Raji (cell line): Measurements from ENCODE around the gene APOBEC3F.

ENCODE experiments used
- POLR2A ChIP-seq: IDR thresholded peaks from 2 replicates; pipeline ENCODE4 v1.6.1; 2011; ENCODE audit warnings: low read depth, low read length, control low read depth; ENCODE audit not compliant: insufficient read depth

The APOBEC3F gene

DNA sequence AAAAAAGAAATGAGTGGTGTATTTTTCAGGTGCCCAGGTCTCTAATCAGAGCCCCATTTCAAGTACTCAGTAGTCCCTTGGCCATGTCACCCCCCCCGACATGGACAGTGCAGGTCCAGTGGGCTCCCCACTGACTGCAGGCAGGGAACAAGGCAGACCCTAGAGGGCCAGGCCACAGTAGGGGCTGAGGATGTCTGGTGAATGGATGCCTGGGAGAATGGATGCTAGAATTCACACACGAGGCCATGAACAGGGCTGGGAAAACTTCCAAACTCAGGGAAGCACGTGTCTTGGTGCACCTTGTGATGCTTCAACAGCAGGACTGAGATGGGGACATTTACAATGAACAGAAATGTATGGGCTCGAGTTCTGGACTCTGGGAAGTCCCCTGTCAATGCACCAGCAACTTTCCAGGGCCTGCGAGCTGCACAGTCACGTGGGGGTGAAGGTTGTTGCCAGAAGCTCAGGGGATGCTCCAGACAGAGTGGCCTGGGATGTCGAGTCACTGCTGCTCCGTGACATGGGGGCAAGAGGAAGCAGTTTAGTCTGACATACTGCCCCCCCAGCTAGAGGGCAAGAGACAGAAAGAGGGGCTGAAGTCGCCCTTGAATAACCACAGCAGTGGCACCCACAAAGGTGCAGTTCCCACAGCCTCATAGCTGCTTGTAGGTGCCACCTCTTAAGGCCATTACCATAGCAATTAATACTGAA is 39.5 kb downstream of the APOBEC3F start:
- no peak for TF ChIP-seq POLR2A

DNA sequence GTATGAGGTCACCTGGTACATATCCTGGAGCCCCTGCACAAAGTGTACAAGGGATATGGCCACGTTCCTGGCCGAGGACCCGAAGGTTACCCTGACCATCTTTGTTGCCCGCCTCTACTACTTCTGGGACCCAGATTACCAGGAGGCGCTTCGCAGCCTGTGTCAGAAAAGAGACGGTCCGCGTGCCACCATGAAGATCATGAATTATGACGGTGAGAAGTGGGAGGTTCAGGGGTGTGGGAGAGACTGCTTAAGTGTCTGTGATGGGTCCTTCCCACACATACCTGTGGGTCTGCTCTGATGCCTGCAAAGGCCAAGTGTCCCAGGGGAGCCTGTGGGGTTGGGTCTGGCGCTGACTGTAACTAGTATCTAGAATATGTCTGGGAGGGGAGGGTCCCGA is 40.4 kb downstream of the APOBEC3F start:
- no peak for TF ChIP-seq POLR2A

DNA sequence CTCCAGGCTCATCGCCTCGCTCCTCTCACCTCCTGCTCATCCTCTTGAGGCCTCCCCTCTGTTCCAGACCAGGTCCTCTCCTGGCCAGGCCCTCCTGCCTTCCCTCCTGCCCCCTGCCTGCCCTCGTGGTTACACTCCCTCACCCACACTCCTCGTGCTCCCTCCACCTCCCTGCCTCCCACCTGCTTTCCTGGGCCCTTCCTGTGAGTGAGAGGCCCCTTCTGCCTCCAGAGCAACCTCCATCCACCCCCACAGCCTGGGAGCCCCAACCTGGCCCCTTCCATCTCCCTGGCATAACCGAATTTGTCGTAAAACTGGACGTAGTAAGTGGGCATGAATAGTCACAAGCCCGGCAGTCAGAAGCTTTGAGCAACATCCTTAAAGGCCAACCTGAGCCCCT is 40.9 kb downstream of the APOBEC3F start:
- TF ChIP-seq POLR2A, result no peak

DNA sequence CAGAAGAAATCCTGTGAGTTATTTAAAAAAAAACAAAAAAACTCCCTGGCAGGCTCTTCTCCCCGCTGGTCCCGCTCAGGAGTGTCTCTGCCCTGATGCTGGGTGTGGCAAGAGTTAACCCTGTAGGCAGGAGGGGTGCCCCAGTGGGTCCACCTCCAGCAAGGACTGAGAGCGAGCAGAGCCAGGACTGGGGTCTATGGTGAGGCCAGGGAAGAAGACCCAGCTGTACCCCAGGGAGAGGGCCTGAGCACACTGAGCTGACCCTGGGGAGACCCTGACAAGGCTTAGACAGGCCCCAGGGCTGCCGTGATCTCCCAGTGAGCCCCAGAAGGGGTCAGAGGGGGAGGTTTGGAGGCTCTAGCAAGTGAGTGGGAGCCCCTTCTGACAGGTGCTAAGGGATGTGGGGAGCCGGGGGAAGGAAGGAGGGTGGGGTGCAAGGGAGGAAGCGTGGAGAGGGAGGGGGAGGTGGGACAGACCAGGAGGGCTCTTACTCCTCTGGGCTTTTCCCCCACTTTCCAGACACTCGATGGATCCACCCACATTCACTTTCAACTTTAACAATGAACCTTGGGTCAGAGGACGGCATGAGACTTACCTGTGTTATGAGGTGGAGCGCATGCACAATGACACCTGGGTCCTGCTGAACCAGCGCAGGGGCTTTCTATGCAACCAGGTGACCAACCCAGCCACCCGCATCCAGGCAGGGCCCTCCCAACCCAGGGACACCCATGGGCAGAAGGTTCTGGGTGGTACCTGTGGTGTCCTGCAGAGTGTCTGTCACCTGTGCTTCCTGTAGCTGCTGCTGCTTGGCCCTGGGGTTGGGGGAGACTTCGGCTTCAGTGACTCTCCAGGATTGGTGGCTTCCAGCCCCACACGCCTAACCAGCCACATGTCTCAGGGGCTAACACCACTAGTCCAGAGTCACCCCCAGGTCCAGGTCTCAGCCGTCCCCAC is 42.8 kb downstream of the APOBEC3F start:
- TF ChIP-seq POLR2A, result no peak

DNA sequence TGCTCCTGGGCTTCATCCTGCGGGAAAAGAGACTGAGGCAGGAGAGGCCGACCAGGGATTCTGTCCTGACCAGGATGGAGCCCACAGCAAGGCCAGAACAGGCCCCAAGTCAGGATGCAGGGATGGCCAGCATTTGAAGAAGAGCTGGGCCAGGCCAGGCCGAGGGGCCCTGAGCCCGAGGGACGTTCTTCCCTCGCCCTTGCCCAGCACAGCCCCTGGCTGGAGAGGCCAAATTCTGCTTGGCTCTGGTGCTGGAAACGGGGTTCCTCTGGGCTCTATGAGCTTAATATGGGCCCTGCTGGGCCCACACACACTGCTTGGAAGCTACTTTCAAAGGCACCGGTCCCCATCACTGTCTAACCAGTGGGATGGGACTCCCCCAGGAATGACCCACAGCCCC is 44.0 kb downstream of the APOBEC3F start:
- no peak for TF ChIP-seq POLR2A

DNA sequence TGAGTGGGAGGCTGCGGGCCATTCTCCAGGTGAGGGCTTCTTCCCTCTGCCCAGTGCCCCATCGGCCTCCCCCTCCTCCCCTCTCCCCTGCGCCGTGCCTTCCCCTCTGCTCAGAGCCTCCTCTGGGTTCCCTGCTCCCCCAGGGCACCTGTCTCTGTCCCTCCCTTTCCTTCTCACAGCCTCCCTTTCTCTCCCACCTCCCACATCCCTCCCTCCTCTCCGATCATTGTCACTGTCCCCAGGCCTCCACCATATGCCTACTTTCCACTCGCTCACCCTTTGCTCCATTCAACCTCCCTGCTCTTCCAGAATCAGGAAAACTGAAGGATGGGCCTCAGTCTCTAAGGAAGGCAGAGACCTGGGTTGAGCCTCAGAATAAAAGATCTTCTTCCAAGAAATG is 46.4 kb downstream of the APOBEC3F start:
- TF ChIP-seq POLR2A, result no peak

DNA sequence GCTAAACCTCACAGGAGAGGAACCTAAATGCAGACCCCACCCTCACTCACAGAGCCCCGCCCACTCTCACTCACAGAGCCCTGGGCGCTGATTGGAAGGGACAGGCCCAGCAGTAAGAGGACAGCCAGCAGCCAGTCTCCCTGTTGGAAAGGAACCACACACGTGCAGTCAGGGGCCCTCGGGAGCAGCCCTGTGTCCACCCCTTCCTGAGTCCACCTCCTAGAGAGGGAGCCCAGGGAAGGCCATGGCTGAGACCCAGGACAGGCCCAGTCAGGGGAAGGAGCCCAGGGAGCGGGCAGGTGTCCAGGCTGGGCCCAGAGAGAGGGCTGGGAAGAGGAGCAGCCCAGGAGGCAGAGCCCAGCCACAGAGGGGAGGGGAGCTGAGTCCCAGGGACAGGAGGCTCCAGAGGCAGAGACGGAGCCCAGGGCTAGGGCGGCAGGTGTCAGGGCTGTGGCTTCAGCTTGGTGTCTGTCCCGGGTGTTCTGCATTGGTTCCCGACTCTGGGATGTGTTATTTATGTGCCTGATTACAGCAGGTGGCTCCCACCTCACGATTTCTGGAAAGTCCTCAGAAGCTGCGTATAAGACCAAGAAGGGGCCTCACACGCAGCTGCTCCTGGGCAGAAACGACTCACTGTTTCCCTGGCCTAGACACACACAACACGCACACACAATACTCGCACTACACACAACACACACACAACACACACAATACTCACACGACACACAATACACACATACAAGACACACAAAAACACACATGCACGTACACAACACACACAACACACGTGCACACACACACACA is 47.4 kb downstream of the APOBEC3F start:
- no peak for TF ChIP-seq POLR2A

DNA sequence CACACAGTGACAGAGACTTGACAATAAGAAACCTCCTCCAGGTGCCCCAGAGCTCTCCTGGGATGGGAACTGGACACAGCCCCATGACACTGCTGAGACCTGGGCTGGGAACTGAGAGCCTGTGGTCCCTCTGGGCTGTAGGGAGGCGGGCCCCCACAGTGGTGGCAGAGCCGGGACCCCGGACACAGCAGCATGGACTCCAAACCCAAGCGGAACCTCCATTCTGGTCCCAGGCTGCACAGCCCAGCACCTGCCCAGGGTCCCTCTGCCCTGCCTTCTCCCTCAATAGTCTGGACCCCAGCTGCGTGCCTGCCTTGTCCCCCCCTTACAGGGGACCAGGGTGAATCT is 48.0 kb downstream of the APOBEC3F start:
- no peak for TF ChIP-seq POLR2A

DNA sequence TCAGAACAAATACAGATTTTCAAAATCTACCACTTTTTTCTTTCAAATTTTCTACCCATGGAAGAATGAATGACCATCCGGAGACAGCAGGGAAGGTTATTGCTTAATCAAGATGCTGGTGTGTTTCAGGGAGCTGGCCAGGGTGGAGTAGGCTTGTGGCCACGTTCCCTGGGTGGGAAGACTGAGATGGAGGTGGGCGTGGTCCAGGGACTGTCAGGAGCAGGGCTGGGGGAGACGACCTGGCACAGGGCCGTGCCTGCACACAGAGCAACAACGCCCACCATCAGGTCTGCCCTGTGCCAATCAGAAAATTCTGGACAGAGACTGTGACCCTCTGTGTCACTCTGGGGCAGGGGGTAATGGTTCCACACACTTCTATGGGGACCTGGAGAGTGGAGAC is 49.3 kb downstream of the APOBEC3F start:
- no peak for TF ChIP-seq POLR2A

DNA sequence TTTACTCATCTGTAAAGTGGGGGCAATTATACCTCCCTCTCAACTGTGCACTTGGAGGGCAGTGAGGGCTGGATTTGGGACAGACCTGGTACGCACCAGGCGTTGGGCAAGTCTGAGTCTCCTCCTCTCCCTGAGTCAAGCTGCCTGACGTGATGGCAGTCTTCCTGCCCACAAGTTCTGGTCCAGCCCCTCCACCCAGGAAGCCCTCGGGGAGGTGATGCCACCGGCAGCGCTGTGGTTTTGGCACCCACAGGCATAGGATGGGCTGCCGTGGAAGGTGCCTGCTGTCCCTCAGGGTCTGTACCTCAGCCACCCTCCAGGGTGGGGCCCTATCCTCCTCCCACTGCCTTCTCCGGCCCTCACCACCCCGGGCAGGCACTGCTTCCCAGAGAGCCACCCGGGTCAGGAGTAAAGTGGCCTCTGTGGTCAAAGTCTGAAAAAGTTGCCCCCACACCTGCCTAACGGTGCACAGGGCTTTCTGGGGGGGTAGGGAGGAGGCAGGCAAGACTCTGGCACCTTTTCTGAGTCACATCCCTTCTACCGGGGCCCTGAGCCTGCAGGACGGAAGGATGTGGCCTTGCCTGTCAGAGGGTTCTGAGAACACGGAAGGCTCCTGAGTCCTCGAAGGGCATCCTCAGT is 49.9 kb downstream of the APOBEC3F start:
- TF ChIP-seq POLR2A, result no peak

DNA sequence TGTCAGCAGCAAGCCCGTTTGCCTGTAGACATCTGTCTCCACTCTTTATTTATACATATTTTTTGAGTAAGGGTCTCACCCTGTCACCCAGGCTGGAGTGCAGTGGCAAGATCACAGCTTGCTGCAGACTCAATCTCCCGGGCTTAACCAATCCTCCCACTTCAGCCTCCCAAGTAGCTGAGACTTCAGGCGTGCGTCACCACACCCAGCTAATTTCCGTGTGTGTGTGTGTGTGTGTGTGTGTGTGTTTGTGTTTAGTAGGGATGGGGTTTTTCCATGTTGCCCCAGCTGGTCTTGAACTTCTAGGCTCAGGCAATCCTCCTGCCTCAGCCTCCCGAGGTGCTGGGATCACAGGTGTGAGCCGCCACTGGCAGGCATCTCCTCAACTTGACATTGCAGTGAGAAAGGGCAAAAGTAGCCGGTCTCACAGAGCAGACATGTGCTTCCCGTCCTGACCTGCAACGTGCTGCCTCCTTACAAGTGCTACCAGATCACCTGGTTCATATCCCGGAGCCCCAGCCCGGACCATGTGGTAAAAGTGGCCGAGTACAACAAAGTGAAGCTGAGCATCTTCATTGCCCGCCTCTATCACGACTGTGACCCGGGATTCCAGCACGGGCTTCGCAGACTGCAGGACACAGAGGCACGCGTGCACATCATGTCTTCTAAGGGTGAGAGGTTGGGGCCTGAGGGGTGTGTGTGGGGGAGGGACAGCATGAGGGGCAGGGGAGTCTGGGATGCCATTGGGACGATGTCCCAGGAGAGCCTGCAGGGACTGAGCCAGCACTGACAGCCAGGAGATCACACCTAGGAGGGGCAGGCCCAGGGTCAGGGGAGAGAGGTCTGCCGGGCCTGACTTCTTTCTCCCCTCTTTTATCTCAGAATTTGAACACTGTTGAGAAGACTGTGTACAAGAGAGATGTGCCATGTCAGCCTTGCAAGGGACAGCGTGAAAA is 50.7 kb downstream of the APOBEC3F start:
- no peak for TF ChIP-seq POLR2A

DNA sequence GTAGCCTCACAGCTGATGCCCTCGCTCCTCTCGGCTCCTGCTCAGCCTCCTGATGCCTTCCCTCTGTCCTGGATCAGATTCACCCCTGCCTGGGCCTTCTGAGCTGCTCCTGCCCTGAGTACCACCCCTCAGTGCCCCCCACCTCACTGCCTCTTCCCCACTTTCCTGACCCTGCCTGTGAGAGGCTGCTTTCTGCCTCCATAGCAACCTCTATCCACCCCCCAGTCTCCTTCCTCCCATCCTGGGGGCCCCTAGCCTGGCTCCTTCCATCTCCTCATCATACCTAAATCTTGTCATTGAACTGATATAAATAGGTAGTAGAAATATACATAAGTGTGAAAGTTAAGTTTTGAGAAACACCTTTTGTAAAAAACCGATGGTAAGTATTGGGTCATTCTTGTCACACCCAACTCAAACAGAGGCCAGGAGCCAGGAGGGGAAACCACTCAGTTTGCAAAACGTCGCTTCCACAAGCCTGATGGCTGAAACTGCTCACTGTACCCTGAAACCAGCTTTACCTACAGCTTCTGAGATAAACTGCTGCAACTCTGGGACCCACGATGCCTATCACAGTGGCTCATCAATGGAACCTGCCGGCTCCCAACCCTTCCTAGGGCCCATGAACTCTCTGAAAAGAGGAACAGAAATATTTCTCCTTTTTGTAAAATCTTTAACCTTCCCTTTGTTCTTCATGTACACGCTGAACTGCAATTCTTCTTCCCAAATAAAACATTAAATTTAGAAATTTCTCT is 51.6 kb downstream of the APOBEC3F start:
- TF ChIP-seq POLR2A, result no peak

DNA sequence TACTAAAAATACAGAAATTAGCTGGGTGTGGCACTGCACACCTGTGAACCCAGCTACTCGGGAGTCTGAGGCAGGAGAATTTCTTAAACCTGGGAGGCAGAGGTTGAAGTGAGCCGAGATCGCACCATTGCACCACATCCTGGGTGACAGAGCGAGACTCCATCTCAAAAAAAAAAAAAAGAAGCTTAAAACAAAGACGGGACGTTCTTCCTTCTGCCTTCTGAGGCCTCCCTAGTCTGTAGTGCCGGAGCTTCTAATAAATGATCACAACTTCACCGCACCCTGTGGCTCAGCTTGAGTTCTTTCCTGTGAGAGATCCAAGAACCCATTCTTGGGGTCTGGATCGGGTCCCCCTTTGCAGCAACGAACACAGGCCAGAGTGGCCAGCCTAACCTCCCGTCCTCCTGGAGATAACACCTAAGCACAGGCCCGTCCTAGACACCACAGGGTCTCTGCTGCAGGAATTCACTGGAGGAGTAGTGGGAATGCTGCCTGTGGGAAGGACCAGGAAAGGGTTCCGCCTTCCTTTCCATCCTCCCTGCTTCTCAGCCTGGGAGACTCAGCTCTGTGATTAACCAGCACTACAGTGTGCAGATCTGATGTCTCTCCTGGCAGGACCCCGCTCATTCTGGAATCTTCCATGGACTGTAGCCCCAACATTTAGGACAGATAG is 54.2 kb downstream of the APOBEC3F start:
- TF ChIP-seq POLR2A, result no peak
